ENCODE measurements around the gene SPACDR. TPM values are rescaled to one million over a fixed set of nuclear protein-coding genes. Genes with fewer than 3 reads are reported as not detected.

Gene SPACDR
- total RNA-seq, 2 donors from 2014 or later = not detected

DNA sequence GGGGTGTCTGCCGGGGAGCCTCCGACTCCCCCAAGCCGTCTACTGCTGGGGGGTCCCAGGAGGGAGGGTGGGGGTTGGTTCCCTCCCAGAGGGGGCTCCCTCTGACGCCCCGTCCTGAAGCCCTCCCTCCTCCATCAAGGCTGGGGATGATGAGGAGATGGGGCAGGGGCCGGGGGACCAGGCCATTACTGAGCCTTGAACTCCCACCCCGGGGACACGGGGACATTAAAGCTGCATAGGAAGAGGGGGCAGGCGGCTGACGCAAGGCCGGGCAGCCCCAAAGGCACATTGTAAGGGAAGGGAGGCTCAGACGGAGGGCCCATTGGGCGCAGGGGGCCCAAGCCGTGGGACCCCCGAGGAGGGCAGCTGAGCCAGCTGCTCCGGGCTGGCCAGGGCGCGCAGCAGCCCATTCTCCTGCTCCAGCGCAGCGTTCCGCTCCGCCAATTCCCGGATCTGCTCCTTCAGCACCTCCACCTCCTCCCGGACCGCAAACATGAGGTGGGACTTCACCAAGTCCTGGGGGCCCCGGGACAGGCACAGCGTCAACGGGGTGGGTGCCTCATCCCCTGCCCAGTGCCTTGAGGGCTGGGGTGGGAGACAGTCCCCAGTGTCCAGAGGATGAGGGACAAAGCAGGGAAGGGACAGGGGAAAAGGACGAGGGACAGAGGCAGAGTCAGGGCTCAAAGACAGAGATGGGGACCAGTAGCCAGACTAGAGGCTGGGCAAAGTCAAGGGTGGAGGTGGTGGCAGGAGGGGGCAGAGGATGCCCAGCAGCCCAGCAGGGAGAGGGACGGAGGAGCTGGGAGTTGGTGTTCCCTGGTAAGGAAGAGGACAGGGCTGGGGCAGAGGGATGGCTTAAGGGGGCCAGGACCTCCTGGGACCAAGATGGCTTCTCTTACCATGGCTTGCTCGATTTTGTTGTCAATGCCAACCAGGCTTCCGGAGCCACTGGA lies 2.9 kb upstream of the SPACDR start:
- Histone ChIP-seq H3K4me3 (no peak overlapping the region), H3K4me1 (ENCODE audit: control insufficient read depth in 1 of 2, low read depth in 2 of 2) (peaks cover 14 to 29% of the 10 kb centered on the region in 2 donors), H3K27me3 (replicated peaks; ENCODE audit: insufficient read depth) (no peaks in the 10 kb centered on the region), H3K27ac (peak overlapping the region in 1 of 2 donors; percentile 34), H3K9me3 (no peaks in the 10 kb centered on the region), H3K36me3 (peaks cover 11% of the 10 kb centered on the region)
- DNase-seq (ENCODE audit: low spot score) = no peak
- ATAC-seq (ENCODE audit: insufficient number of reproducible peaks, low FRiP score, low read depth) = no peak
- TF ChIP-seq, protein P1, sequence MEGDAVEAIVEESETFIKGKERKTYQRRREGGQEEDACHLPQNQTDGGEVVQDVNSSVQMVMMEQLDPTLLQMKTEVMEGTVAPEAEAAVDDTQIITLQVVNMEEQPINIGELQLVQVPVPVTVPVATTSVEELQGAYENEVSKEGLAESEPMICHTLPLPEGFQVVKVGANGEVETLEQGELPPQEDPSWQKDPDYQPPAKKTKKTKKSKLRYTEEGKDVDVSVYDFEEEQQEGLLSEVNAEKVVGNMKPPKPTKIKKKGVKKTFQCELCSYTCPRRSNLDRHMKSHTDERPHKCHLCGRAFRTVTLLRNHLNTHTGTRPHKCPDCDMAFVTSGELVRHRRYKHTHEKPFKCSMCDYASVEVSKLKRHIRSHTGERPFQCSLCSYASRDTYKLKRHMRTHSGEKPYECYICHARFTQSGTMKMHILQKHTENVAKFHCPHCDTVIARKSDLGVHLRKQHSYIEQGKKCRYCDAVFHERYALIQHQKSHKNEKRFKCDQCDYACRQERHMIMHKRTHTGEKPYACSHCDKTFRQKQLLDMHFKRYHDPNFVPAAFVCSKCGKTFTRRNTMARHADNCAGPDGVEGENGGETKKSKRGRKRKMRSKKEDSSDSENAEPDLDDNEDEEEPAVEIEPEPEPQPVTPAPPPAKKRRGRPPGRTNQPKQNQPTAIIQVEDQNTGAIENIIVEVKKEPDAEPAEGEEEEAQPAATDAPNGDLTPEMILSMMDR (IDR thresholded peaks at IDR 0.05) = no peak

DNA sequence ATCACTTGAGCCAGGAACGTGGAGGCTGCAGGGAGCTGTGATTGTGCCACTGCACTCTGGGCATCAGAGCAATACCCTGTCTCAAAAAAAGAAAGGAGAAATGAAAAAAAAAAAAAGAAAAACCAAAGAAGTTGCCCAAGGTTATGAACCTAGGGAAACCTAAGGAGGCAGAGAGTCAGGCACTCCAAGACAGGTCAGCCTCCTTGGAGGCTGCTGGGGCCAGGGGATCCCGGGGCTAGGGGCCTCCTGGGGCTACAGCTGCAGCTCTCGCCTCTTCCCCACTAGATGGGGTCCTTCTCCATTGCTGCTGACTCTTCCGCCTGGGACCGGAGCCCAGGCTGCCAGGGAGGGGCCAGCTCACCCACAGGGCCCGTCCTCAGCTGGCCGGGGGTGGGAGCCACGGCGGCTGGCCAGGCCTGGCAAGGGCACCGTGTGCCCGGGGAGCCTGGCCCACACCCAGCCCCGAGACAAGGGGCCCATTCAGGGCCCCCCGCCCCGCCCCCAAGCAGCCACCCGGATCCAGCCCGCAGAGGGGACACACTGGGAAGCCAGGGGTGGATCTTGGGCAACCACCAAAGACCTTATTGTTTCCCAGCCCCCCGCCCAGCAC lies 1.7 kb upstream of the SPACDR start:
- H3K27ac ChIP-seq = peak overlapping the region in 1 of 2 donors; percentile 56
- peak overlapping the region; percentile 49 for H3K4me3 ChIP-seq
- ATAC-seq (ENCODE audit: insufficient number of reproducible peaks, low FRiP score, low read depth) (peak; percentile 74), DNase-seq (ENCODE audit: low spot score) (no peak)
- TF ChIP-seq, protein P1 (IDR thresholded peaks at IDR 0.05) = peak; percentile 67
- H3K4me1 ChIP-seq (ENCODE audit: control insufficient read depth in 1 of 2, low read depth in 2 of 2) = peaks cover 14 to 29% of the 10 kb centered on the region in 2 donors
- no peaks in the 10 kb centered on the region for H3K27me3 ChIP-seq (replicated peaks; ENCODE audit: insufficient read depth)
- peaks cover 9% of the 10 kb centered on the region for H3K36me3 ChIP-seq
- no peaks in the 10 kb centered on the region for H3K9me3 ChIP-seq

DNA sequence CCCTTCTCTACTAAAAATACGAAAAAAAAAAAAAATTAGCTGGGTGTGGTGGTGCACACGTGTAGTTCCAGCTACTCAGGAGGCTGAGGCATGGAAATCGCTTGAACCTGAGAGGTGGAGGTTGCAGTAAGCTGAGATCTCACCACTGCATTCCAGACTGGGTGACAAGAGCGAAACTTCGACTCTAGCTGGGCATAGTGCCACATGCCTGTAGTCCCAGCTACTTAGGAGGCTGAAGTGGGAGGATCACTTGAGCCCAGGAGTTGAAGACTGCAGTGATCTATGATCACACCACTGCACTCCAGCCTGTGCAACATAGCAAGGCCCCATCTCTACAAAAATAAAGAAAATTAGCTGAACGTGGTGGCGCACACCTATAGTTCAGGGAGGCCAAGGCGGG lies 1.2 kb upstream of the SPACDR start:
- DNase-seq (ENCODE audit: low spot score) = no peak
- Histone ChIP-seq H3K4me1 (ENCODE audit: control insufficient read depth in 1 of 2, low read depth in 2 of 2) (peaks cover 14 to 29% of the 10 kb centered on the region in 2 donors), H3K9me3 (no peaks in the 10 kb centered on the region), H3K27me3 (replicated peaks; ENCODE audit: insufficient read depth) (no peaks in the 10 kb centered on the region), H3K27ac (peak overlapping the region in 1 of 2 donors; percentile 56), H3K4me3 (peak overlapping the region; percentile 49), H3K36me3 (peaks cover 5% of the 10 kb centered on the region)
- ATAC-seq (ENCODE audit: insufficient number of reproducible peaks, low FRiP score, low read depth) = no peak
- TF ChIP-seq, protein P1 (IDR thresholded peaks at IDR 0.05) = no peak

GRCh38 chr7:100464791-100465190 lies 731 bp upstream of the SPACDR start:
- Histone ChIP-seq H3K27me3 (replicated peaks; ENCODE audit: insufficient read depth) (no peaks in the 10 kb centered on the region), H3K27ac (no peak overlapping the region), H3K36me3 (peaks cover 4% of the 10 kb centered on the region), H3K9me3 (no peaks in the 10 kb centered on the region), H3K4me1 (ENCODE audit: control insufficient read depth in 1 of 2, low read depth in 2 of 2) (peaks cover 14 to 29% of the 10 kb centered on the region in 2 donors), H3K4me3 (no peak overlapping the region)
- no peak for DNase-seq (ENCODE audit: low spot score)
- TF ChIP-seq, protein P1 (IDR thresholded peaks at IDR 0.05) = no peak
- no peak for ATAC-seq (ENCODE audit: insufficient number of reproducible peaks, low FRiP score, low read depth)

- H3K27me3 ChIP-seq (replicated peaks; ENCODE audit: insufficient read depth) = no peaks in the 10 kb centered on the region
- H3K27ac ChIP-seq = no peak overlapping the region
- H3K9me3 ChIP-seq = no peaks in the 10 kb centered on the region
- H3K4me3 ChIP-seq = no peak overlapping the region
- TF ChIP-seq, protein P1 (IDR thresholded peaks at IDR 0.05) = no peak
- DNase-seq (ENCODE audit: low spot score) (no peak), ATAC-seq (ENCODE audit: insufficient number of reproducible peaks, low FRiP score, low read depth) (no peak)
- H3K36me3 ChIP-seq = peaks cover 3% of the 10 kb centered on the region
- H3K4me1 ChIP-seq (ENCODE audit: control insufficient read depth in 1 of 2, low read depth in 2 of 2) = no peaks in the 10 kb centered on the region
These were observed 7.0 kb downstream of the SPACDR start for GRCh38 chr7:100457033-100457432.

Measured in thoracic aorta (tissue), 2 donors.